Mucosa of rectum (tissue), 2 donors: ENCODE results near the gene CA12.

Experiments
- H3K27ac ChIP-seq, 2 donors: one replicate each; pipeline ENCODE4 v1.7.0; 2013; ENCODE audit warnings: inconsistent platforms in 2 of 2, low read depth in 2 of 2, low read length in 2 of 2
- H3K27me3 ChIP-seq, 2 donors: one replicate each; pipeline ENCODE4 v1.7.0; 2013; ENCODE audit warnings: low read length in 2 of 2; ENCODE audit not compliant: control insufficient read depth in 2 of 2, insufficient read depth in 2 of 2
- H3K36me3 ChIP-seq, 2 donors: one replicate each; pipeline ENCODE4 v1.7.0; 2013; ENCODE audit warnings: low read length in 2 of 2; ENCODE audit not compliant: control insufficient read depth in 2 of 2, insufficient read depth in 2 of 2
- H3K4me1 ChIP-seq, 2 donors: one replicate each; pipeline ENCODE4 v1.7.0; 2013; ENCODE audit warnings: low read length in 2 of 2, mild to moderate bottlenecking in 1 of 2; ENCODE audit not compliant: control insufficient read depth in 2 of 2, insufficient read depth in 2 of 2
- H3K4me3 ChIP-seq, 2 donors: one replicate each; pipeline ENCODE4 v1.7.0; 2013; ENCODE audit warnings: low read length in 2 of 2
- H3K9ac ChIP-seq, 2 donors: one replicate each; pipeline ENCODE4 v1.7.0; 2013; ENCODE audit warnings: low read length in 2 of 2, low read depth in 1 of 2, mild to moderate bottlenecking in 1 of 2
- H3K9me3 ChIP-seq, 2 donors: one replicate each; pipeline ENCODE4 v1.7.0; 2013; ENCODE audit warnings: low read length in 2 of 2; ENCODE audit not compliant: control insufficient read depth in 2 of 2
- donor health status: healthy.
- donor health status: Normal muscosa, but diverticular disease.

The CA12 gene

GRCh38 chr15:63296195-63296594 lies 85.5 kb downstream of the CA12 start:
- no peak overlapping the region for H3K4me3 ChIP-seq
- no peaks in the 10 kb centered on the region for H3K36me3 ChIP-seq
- H3K4me1 ChIP-seq: peaks cover 0 to 7% of the 10 kb centered on the region in 2 donors
- no peaks in the 10 kb centered on the region for H3K27me3 ChIP-seq
- H3K9me3 ChIP-seq: no peaks in the 10 kb centered on the region
- H3K27ac ChIP-seq: no peak overlapping the region
- H3K9ac ChIP-seq: no peak overlapping the region

- Histone ChIP-seq H3K27ac (no peak overlapping the region), H3K4me1 (peaks cover 0 to 7% of the 10 kb centered on the region in 2 donors), H3K4me3 (no peak overlapping the region), H3K27me3 (no peaks in the 10 kb centered on the region), H3K9ac (no peak overlapping the region), H3K36me3 (no peaks in the 10 kb centered on the region), H3K9me3 (no peaks in the 10 kb centered on the region)
Measured at GRCh38 chr15:63295341-63295740, 86.3 kb downstream of the CA12 start.

GRCh38 chr15:63294359-63294758 lies 87.3 kb downstream of the CA12 start:
- Histone ChIP-seq H3K27ac (no peak overlapping the region), H3K4me1 (peaks cover 0 to 7% of the 10 kb centered on the region in 2 donors), H3K27me3 (no peaks in the 10 kb centered on the region), H3K9ac (no peak overlapping the region), H3K36me3 (no peaks in the 10 kb centered on the region), H3K4me3 (no peak overlapping the region), H3K9me3 (no peaks in the 10 kb centered on the region)

GRCh38 chr15:63292771-63293170 lies 88.9 kb downstream of the CA12 start:
- Histone ChIP-seq H3K9ac (no peak overlapping the region), H3K27ac (no peak overlapping the region), H3K36me3 (no peaks in the 10 kb centered on the region), H3K27me3 (no peaks in the 10 kb centered on the region), H3K4me3 (no peak overlapping the region), H3K9me3 (no peaks in the 10 kb centered on the region), H3K4me1 (peaks cover 0 to 7% of the 10 kb centered on the region in 2 donors)

- no peak overlapping the region for H3K27ac ChIP-seq
Measured at GRCh38 chr15:63292241-63292640, 89.4 kb downstream of the CA12 start.

GRCh38 chr15:63291507-63291906 lies 90.1 kb downstream of the CA12 start:
- no peaks in the 10 kb centered on the region for H3K36me3 ChIP-seq
- H3K9me3 ChIP-seq: no peaks in the 10 kb centered on the region
- no peak overlapping the region for H3K27ac ChIP-seq
- H3K27me3 ChIP-seq: no peaks in the 10 kb centered on the region
- H3K9ac ChIP-seq: no peak overlapping the region
- no peak overlapping the region for H3K4me3 ChIP-seq
- peaks cover 0 to 7% of the 10 kb centered on the region in 2 donors for H3K4me1 ChIP-seq

More at GRCh38 chr15:63292241-63292640, 89.4 kb downstream of the CA12 start:
- Histone ChIP-seq H3K9ac (no peak overlapping the region), H3K4me3 (no peak overlapping the region), H3K9me3 (no peaks in the 10 kb centered on the region), H3K4me1 (peaks cover 0 to 7% of the 10 kb centered on the region in 2 donors), H3K27me3 (no peaks in the 10 kb centered on the region), H3K36me3 (no peaks in the 10 kb centered on the region)

- Histone ChIP-seq H3K4me1 (no peaks in the 10 kb centered on the region), H3K4me3 (no peak overlapping the region), H3K27me3 (no peaks in the 10 kb centered on the region), H3K9me3 (no peaks in the 10 kb centered on the region), H3K27ac (no peak overlapping the region), H3K36me3 (no peaks in the 10 kb centered on the region), H3K9ac (no peak overlapping the region)
Measured at GRCh38 chr15:63288778-63289378, 92.8 kb downstream of the CA12 start.

GRCh38 chr15:63288342-63288741 lies 93.3 kb downstream of the CA12 start:
- Histone ChIP-seq H3K27ac (no peak overlapping the region), H3K9me3 (no peaks in the 10 kb centered on the region), H3K4me1 (no peaks in the 10 kb centered on the region), H3K4me3 (no peak overlapping the region), H3K36me3 (no peaks in the 10 kb centered on the region), H3K27me3 (no peaks in the 10 kb centered on the region), H3K9ac (no peak overlapping the region)

- H3K4me1 ChIP-seq: no peaks in the 10 kb centered on the region
- no peaks in the 10 kb centered on the region for H3K9me3 ChIP-seq
- no peaks in the 10 kb centered on the region for H3K27me3 ChIP-seq
- no peaks in the 10 kb centered on the region for H3K36me3 ChIP-seq
- H3K9ac ChIP-seq: no peak overlapping the region
- H3K27ac ChIP-seq: no peak overlapping the region
- H3K4me3 ChIP-seq: no peak overlapping the region
Measured at GRCh38 chr15:63287109-63287508, 94.5 kb downstream of the CA12 start.

GRCh38 chr15:63284335-63284734 lies 97.3 kb downstream of the CA12 start:
- Histone ChIP-seq H3K9ac (no peak overlapping the region), H3K27me3 (no peaks in the 10 kb centered on the region), H3K36me3 (no peaks in the 10 kb centered on the region), H3K4me3 (no peak overlapping the region), H3K27ac (no peak overlapping the region), H3K9me3 (no peaks in the 10 kb centered on the region), H3K4me1 (no peaks in the 10 kb centered on the region)

GRCh38 chr15:63283126-63283525 lies 98.5 kb downstream of the CA12 start:
- Histone ChIP-seq H3K4me1 (peaks cover 1 to 3% of the 10 kb centered on the region in 2 donors), H3K27ac (no peak overlapping the region), H3K4me3 (no peak overlapping the region), H3K9me3 (no peaks in the 10 kb centered on the region), H3K9ac (no peak overlapping the region), H3K27me3 (no peaks in the 10 kb centered on the region), H3K36me3 (no peaks in the 10 kb centered on the region)
